Astrocyte (in vitro differentiated cells and primary cell): ENCODE measurements around the gene CCS. TPM values are rescaled to one million over a fixed set of nuclear protein-coding genes. Genes with fewer than 3 reads are reported as not detected.

Experiments
- DNase-seq: peaks from one replicate; pipeline ENCODE4 v3.0.0-alpha.2; 2010; ENCODE audit warnings: low read depth
- FAIRE-seq: peaks from 2 replicates; lab custom pipeline; 2011; peaks lifted over from hg19 to GRCh38; lab: Jason Lieb, UNC
- H2AFZ ChIP-seq: 2 replicates; pipeline ENCODE4 v1.6.0; 2012; ENCODE audit warnings: low read depth, low read length, inconsistent platforms
- H3K27ac ChIP-seq: 2 replicates; pipeline ENCODE4 v1.5.1; 2011; ENCODE audit warnings: low read depth, low read length, inconsistent platforms
- H3K27me3 ChIP-seq: 2 replicates; pipeline ENCODE4 v1.6.0; 2011; ENCODE audit warnings: low read length, inconsistent platforms; ENCODE audit not compliant: insufficient read depth
- H3K36me3 ChIP-seq: 2 replicates; pipeline ENCODE4 v1.5.1; 2011; ENCODE audit warnings: low read length, inconsistent platforms; ENCODE audit not compliant: insufficient read depth
- H3K4me1 ChIP-seq: 2 replicates; pipeline ENCODE4 v1.5.1; 2011; ENCODE audit warnings: low read length, inconsistent platforms; ENCODE audit not compliant: insufficient read depth
- H3K4me2 ChIP-seq: 2 replicates; pipeline ENCODE4 v1.6.0; 2012; ENCODE audit warnings: low read length, inconsistent platforms
- H3K4me3 ChIP-seq: 2 replicates; pipeline ENCODE4 v1.5.1; 2011; ENCODE audit warnings: low read depth, mild to moderate bottlenecking, low read length, inconsistent platforms; ENCODE audit not compliant: insufficient read depth
- H3K79me2 ChIP-seq: 2 replicates; pipeline ENCODE4 v1.6.0; 2012; ENCODE audit warnings: mild to moderate bottlenecking, low read length, inconsistent platforms; ENCODE audit not compliant: insufficient read depth
- H3K9ac ChIP-seq: 2 replicates; pipeline ENCODE4 v1.6.0; 2012; ENCODE audit warnings: mild to moderate bottlenecking, low read length, inconsistent platforms
- H3K9me3 ChIP-seq: 2 replicates; pipeline ENCODE4 v1.5.1; 2012; ENCODE audit warnings: low read depth, mild to moderate bottlenecking, low read length, inconsistent platforms; ENCODE audit not compliant: insufficient read depth
- H4K20me1 ChIP-seq: 2 replicates; pipeline ENCODE4 v1.6.0; 2012; ENCODE audit warnings: low read length, inconsistent platforms; ENCODE audit not compliant: insufficient read depth
- H3K27ac Mint-ChIP-seq: one replicate; pipeline ENCODE4 v1.8.0; 2021; ENCODE audit warnings: mild to moderate bottlenecking, mixed read lengths; ENCODE audit not compliant: unreplicated experiment
- H3K27me3 Mint-ChIP-seq: one replicate; pipeline ENCODE4 v1.8.0; 2021; ENCODE audit warnings: low read depth, mixed read lengths; ENCODE audit not compliant: unreplicated experiment
- H3K36me3 Mint-ChIP-seq: one replicate; pipeline ENCODE4 v1.8.0; 2021; ENCODE audit warnings: low read depth, mixed read lengths; ENCODE audit not compliant: unreplicated experiment
- H3K4me1 Mint-ChIP-seq: one replicate; pipeline ENCODE4 v1.8.0; 2021; ENCODE audit warnings: low read depth, mixed read lengths; ENCODE audit not compliant: unreplicated experiment
- H3K4me3 Mint-ChIP-seq: one replicate; pipeline ENCODE4 v1.8.0; 2021; ENCODE audit warnings: mild to moderate bottlenecking, moderate library complexity, mixed read lengths; ENCODE audit not compliant: unreplicated experiment
- H3K9me3 Mint-ChIP-seq: one replicate; pipeline ENCODE4 v1.8.0; 2021; ENCODE audit warnings: mild to moderate bottlenecking, mixed read lengths; ENCODE audit not compliant: unreplicated experiment
- EZH2 ChIP-seq: IDR thresholded peaks from 2 replicates; pipeline ENCODE4 v1.6.1; 2012; ENCODE audit warnings: mild to moderate bottlenecking, low read length, inconsistent platforms; ENCODE audit not compliant: insufficient read depth
- total RNA-seq: library from RNA; stranded (reverse); gene quantifications from 2 replicates; pipeline ENCODE4 v1.2.1, GENCODE V29; 2021
- TF ChIP-seq, protein P1 (sequence below): IDR thresholded peaks from 2 replicates; pipeline ENCODE4 v1.5.1; 2011; ENCODE audit warnings: low read depth, mild to moderate bottlenecking, inconsistent platforms, low read length, moderate library complexity; ENCODE audit not compliant: insufficient read depth

The CCS gene
- total RNA-seq, 1 donor from 2014 or later = 23.2 TPM

GRCh38 chr11:66545701-66546367, 47.2 kb upstream of the CCS start, which contains the start of gene ZDHHC24:
Gene ZDHHC24, minus strand, starts transcription at chr11:66546048. Its CDS starts 45 bp downstream, at chr11:66546003.
- Histone ChIP-seq H4K20me1 (peaks cover 7% of the 10 kb centered on the region), H3K79me2 (no peaks in the 10 kb centered on the region), H2AFZ (peak within 1 kb of the TSS; percentile 78), H3K9me3 (no peaks in the 10 kb centered on the region), H3K27ac (peak within 1 kb of the TSS; percentile 57), H3K9ac (peak within 1 kb of the TSS; percentile 84), H3K4me1 (peaks cover 28% of the 10 kb centered on the region), H3K36me3 (no peaks in the 10 kb centered on the region), H3K4me2 (peak within 1 kb of the TSS; percentile 88), H3K4me3 (peak within 1 kb of the TSS; percentile 66), H3K27me3 (peaks cover 2% of the 10 kb centered on the region)
- Mint-ChIP-seq H3K4me3 (peak within 1 kb of the TSS; percentile 86), H3K36me3 (peaks cover 12% of the 10 kb centered on the region), H3K9me3 (no peaks in the 10 kb centered on the region), H3K27ac (peak within 1 kb of the TSS; percentile 86), H3K27me3 (peaks cover 27% of the 10 kb centered on the region), H3K4me1 (peaks cover 6% of the 10 kb centered on the region)
- peak; percentile 23 for FAIRE-seq
- peak; percentile 91 for DNase-seq
- TF ChIP-seq, protein P1, sequence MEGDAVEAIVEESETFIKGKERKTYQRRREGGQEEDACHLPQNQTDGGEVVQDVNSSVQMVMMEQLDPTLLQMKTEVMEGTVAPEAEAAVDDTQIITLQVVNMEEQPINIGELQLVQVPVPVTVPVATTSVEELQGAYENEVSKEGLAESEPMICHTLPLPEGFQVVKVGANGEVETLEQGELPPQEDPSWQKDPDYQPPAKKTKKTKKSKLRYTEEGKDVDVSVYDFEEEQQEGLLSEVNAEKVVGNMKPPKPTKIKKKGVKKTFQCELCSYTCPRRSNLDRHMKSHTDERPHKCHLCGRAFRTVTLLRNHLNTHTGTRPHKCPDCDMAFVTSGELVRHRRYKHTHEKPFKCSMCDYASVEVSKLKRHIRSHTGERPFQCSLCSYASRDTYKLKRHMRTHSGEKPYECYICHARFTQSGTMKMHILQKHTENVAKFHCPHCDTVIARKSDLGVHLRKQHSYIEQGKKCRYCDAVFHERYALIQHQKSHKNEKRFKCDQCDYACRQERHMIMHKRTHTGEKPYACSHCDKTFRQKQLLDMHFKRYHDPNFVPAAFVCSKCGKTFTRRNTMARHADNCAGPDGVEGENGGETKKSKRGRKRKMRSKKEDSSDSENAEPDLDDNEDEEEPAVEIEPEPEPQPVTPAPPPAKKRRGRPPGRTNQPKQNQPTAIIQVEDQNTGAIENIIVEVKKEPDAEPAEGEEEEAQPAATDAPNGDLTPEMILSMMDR = no peak
- no peak for TF ChIP-seq EZH2

GRCh38 chr11:66546368-66546965, 46.5 kb upstream of the CCS start, which contains the start of gene ACTN3:
Gene ACTN3, plus strand, starts transcription at chr11:66546903. Its CDS starts 35 bp downstream, at chr11:66546938.
- no peaks in the 10 kb centered on the region for H3K9me3 Mint-ChIP-seq
- peaks cover 30% of the 10 kb centered on the region for H3K27me3 Mint-ChIP-seq
- peaks cover 12% of the 10 kb centered on the region for H3K36me3 Mint-ChIP-seq
- H3K4me1 ChIP-seq = peaks cover 28% of the 10 kb centered on the region
- peak; percentile 11 for DNase-seq
- no peaks in the 10 kb centered on the region for H3K79me2 ChIP-seq
- no peak for TF ChIP-seq EZH2
- TF ChIP-seq, protein P1 = no peak
- peak within 1 kb of the TSS; percentile 66 for H3K4me3 ChIP-seq
- peak within 1 kb of the TSS; percentile 88 for H3K4me2 ChIP-seq
- H3K9me3 ChIP-seq = no peaks in the 10 kb centered on the region
- H3K27ac Mint-ChIP-seq = no peak within 1 kb of the TSS
- H3K36me3 ChIP-seq = no peaks in the 10 kb centered on the region
- peaks cover 6% of the 10 kb centered on the region for H3K4me1 Mint-ChIP-seq
- peak within 1 kb of the TSS; percentile 78 for H2AFZ ChIP-seq
- H4K20me1 ChIP-seq = peaks cover 7% of the 10 kb centered on the region
- peak within 1 kb of the TSS; percentile 57 for H3K27ac ChIP-seq
- H3K9ac ChIP-seq = peak within 1 kb of the TSS; percentile 84
- FAIRE-seq = no peak
- peaks cover 2% of the 10 kb centered on the region for H3K27me3 ChIP-seq
- peak within 1 kb of the TSS; percentile 76 for H3K4me3 Mint-ChIP-seq
